HG03378 (cell line): Measurements from ENCODE around the gene GYPB.
"Not testable (repeated sequence)": the region's sequence is repeated elsewhere in the genome, so short reads cannot be mapped to it uniquely, and the experiment has no call there.

Source experiments
- ATAC-seq: cut with Tn5 transposase; IDR thresholded peaks from one replicate; pipeline ENCODE4 v1.9.1; 2021; ENCODE audit warnings: mild to moderate bottlenecking, moderate library complexity; ENCODE audit not compliant: unreplicated experiment

The GYPB gene

GRCh38 chr4:144019277-144019676 lies at the start of gene GYPB:
GYPB (minus strand) TSS chr4:144019380; CDS start chr4:144019287, 93 bp downstream.
- ATAC-seq: not testable (repeated sequence)

GRCh38 chr4:144061556-144061955 lies 42.4 kb upstream of the GYPB start:
- ATAC-seq: not testable (repeated sequence)

DNA sequence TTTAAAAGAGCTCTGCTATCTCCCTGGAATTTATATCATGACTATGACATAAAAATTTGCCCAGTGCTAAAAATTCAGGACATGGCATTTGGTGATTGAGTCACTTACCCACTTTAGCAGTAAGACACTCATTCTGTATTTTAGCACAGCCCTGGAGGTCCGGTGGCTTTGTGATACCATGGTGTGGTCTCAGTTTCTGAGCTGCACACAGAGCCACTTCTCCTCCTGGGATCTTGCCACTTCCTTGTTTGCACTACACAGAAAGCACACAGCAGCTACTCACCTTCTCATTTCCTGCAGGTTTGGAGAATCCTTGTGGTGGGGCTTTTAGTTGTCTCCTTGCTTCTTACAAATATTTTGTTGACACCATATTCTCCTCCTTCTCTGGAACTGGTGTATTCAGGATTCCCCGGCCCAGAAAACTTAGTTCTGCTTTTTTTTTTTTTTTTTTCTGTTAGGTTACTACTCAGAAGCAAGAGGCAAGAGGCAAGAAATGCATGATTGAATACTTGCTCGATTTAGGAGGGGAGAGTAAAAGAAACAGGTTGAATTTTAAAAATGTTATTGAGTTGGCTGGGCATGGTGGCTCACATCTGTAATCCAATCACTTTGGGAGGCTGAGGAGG lies 41.2 kb upstream of the GYPB start:
- ATAC-seq: not testable (repeated sequence)

GRCh38 chr4:144056800-144057199 lies 37.6 kb upstream of the GYPB start:
- no peak for ATAC-seq

DNA sequence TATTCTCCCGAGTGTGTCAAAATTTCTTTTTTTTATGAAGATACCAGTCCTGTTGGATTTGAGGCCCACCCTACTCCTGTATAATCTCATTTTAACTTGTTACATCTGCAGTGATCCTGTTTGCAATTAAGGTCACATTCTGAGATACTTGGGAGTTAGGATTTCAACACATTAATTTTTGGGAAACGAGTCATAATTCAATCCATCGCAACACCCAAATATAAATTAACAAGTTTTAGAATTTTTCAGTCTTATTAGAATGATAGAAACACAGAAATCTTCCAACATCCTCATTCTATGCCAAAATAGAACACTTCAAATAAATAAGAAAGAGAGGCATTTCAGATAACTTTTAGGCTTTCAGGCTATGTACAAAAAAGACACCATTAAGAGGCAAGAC lies 36.2 kb upstream of the GYPB start:
- not testable (repeated sequence) for ATAC-seq

- not testable (repeated sequence) for ATAC-seq
These were observed 32.3 kb upstream of the GYPB start for GRCh38 chr4:144051494-144051893.

DNA sequence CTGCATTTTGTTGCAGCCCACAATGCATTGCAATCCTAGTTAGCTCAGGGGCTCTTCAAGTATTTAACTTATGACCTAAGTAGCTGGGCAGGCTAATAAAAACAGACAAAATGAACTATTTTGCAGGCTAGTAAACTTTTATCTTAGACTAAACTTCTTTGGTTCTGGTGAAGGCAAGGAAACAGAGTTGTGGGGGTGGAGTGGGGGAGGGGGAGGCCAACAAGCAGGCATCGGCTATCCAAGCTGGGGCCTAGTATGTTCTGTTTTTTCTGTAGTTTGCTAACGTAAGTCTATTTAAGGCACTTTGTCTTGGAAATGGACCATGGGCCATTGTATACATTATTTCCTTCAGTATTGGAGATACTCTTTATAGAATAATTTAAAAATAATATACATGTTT lies 31.5 kb upstream of the GYPB start:
- not testable (repeated sequence) for ATAC-seq

DNA sequence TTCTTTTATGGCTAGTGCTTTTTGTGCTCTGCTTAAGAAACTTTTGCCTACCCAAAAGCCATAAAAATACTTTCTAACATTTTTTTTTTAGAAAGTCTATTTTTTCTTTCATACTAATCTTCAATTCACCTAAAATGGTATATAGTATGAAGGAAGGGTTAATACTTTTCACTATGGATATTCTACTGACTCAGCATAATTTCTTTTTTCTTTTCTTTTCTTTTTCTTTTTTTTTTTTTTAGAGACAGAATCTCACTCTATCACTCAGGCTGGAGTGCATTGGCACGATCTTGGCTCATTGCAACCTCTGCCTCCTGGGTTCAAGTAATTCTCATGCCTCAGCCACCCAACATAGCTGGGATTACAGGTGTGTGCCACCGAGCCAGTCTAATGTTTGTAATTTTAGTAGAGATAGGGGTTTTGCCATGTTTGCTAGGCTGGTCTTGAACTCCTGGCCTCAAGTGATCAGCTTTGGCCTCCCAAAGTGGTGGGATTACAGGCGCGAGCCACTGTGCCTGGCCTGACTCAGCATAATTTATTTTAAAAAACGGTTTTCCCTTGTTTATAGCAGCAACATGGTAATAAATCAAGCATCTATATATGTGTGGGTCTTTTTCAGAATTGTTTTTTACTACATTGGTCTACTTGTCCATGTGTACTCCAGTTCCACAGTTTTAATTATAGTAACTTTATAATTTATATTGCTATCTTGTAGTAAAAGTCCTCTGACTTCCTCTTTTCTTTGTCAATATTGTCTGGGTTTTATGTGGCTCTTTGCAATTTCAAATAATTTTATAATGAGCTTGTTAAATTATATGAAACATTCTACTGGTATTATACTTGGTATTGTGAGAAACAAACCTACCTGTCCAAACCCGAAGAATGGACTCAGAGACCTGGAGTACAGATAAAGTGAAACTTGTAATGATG lies 30.6 kb upstream of the GYPB start:
- not testable (repeated sequence) for ATAC-seq

- not testable (repeated sequence) for ATAC-seq
These were observed 25.8 kb upstream of the GYPB start for GRCh38 chr4:144044936-144045335.

- not testable (repeated sequence) for ATAC-seq
These were observed 13.4 kb upstream of the GYPB start for GRCh38 chr4:144032580-144032979.

DNA sequence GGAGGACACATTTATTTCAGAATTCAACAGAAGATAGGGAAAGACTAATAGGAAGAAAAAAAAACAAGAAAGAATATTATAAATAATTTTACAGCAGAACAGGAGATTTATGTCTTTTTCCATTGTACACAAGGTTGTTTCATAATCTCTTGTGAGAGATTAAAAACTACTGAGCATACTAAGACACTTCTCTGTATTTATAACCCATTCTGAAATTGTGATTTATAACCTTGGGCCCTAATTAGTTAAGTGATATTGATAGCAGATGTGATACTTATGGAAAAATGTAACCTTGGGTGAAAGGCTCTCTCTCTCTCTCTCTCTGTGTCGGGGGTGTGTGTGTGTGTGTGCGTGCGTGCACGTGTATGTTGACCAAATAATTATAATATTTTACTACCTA lies 12.7 kb upstream of the GYPB start:
- ATAC-seq: not testable (repeated sequence)

- not testable (repeated sequence) for ATAC-seq
These were observed 12.2 kb upstream of the GYPB start for GRCh38 chr4:144031369-144031768.

DNA sequence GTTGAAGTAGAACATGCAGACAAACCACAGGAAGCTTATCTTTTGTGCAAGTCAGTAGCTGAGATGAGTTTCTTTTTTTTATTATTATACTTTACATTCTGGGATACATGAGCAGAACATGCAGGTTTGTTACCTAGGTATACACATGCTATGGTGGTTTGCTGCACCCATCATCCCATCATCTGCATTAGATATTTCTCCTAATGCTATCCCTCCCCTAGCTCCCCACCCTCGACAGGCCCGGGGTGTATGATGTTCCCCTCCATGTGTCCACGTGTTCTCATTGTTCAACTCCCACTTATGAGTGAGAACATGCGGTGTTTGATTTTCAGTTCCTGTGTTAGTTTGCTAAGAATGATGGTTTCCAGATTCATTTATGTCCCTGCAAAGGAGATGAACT lies 11.5 kb upstream of the GYPB start:
- ATAC-seq: not testable (repeated sequence)

DNA sequence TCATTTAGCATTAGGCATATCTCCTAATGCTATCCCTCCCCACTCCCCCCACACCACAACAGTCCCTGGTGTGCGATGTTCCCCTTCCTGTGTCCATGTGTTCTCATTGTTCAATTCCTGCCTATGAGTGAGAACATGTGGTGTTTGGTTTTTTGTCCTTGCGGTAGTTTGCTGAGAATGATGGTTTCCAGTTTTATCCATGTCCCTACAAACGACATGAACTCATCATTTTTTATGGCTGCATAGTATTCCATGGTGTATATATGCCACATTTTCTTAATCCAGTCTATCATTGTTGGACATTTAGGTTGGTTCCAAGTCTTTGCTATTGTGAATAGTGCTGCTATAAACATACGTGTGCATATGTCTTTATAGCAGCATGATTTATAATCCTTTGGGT lies 7.5 kb upstream of the GYPB start:
- not testable (repeated sequence) for ATAC-seq

DNA sequence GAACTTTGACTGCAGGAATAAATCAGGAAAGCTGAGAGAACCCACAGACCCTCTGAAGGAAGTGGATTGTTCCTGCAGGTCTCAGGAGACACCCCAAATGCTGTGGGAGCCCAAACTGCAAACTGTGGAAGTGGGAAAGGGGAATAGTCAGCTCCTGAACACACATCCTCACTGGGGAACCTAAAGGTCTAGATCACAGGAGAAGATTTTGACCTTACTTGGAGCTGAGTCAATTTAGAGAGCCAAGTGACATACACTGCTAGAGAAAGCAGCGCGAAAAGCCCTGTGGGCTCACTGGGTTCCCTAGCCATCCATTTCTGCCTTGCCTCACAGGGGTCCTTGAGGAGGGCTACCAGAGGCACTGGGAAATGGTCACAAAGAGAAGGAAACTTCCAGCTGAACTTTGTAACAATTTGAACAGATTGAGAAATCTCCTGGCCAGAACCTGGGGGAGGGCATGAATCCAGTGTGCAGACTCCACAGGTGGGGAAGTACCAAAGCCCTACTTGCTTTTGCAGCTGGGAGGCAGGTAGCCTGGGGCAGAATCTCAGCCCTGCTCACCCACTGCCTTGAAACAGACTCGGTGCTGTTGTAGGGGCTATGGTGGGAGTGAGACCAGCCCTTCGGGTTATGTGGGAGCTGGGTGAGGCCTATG lies 5.3 kb upstream of the GYPB start:
- ATAC-seq: not testable (repeated sequence)

- ATAC-seq: not testable (repeated sequence)
These were observed 3.7 kb upstream of the GYPB start for GRCh38 chr4:144022772-144023400.

DNA sequence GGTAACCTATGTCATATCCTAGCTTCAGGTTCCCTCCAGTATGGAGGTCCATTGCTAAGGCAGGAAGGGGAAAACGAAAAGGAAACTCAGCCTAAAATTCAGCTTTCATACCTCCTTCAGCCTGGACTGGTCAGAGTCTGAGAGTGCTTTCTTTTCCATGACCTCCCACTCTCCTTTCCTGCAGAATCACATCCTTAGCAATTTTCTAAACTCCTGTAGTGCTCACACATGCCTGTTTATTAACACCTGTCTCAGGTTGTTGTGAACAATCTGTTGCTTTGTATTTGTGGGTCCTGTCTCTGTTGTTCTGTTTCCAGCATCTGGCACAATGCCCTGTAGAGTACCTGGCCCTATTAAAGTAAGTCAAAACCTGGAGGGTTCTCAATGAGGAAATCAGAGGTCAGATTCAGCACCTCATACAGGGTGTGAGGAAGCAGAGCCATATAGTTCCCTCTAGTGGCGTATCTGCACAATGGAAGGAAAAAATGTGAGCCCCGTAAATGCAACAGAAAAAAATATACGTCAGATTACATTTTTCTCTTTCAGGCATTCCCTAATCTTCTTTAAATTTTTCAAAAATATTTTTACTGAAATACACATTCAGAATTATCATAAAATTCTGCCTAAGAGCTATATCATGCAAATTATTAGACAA lies 2.3 kb upstream of the GYPB start:
- peak; percentile 63 for ATAC-seq

DNA sequence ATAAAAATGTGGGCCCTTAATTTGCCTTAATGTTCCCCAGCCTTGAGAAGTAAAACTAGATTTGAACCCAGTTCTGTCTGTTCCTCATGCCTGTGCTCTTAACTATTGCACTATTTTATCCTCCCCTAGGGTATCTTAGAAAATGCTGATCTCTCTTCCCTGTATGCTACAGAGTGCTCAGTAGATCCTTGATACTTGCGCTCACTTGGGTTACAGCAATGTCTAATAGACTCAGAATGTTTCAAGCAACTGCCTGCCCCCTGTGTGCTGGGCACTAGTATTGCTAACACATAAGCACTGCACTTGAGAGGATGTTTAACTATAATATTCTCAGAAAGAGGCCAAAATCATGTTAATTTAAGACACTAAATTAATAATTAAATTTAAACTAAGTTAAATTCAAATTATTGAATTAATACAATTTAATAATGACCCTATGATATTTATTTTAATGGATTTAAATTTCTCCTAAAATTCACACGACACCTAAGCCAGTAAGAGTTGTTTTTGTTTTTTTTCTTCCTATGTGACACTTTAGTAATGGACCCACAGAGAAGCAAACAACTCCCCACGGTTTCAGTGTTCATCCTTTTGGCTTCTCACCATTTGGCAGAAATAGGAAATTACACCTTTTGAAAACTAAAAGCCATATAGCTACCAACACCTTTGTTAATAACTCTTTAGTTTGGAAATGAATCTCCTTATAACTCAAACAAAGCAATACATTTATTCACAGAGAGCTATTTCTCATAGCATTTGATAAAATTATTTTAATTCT lies 768 bp downstream of the GYPB start:
- ATAC-seq: not testable (repeated sequence)

DNA sequence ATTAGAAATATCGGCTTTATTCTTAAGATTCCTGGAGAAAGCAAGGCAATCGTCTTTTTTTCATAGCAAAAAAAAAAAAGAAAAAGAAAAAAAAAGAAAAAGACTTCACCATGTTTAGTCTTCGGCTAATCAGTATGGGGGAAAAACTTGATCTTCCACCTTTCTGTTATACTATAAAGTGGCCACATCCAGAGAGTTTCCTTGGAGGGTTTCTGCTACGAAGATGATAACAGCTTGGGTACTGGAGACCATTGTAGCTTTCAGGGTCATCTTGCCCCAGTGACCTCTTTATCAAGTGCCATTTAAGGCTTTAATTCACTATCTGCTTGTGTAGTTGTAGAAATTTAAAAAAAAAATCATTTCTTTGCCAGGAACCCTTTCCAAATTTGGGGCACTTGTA lies 1.9 kb downstream of the GYPB start:
- not testable (repeated sequence) for ATAC-seq
